Spleen (tissue), 7 donors: ENCODE data around the gene MAST4.

Experiments used
- POLR2A ChIP-seq, 3 donors: fragments of 450-650 bp; IDR thresholded peaks; one replicate each; pipeline ENCODE4 v1.5.1; 2017; ENCODE audit warnings: antibody characterized with exemption in 3 of 3, mild to moderate bottlenecking in 1 of 3
- POLR2AphosphoS5 ChIP-seq, 3 donors: sonication (generic); formaldehyde crosslinking; IDR thresholded peaks; one replicate each; pipeline ENCODE4 v1.5.1; 2017; ENCODE audit warnings: antibody characterized with exemption in 3 of 3
- TF ChIP-seq, protein P1 (sequence below), 11 experiments: fragments of 200-600 bp in 7 of 11; fragments of 450-650 bp in 4 of 11; sonication (generic) in 4 of 11; IDR thresholded peaks in 8 of 11; conservative IDR thresholded peaks in 3 of 11; 1 replicate in 7 of 11; 2 replicates in 4 of 11; pipeline versions ENCODE4 v1.4.0 to v1.8.0; 2016 to 2021; ENCODE audit warnings: antibody characterized with exemption in 11 of 11, inconsistent platforms in 4 of 11, mild to moderate bottlenecking in 1 of 11
- donor health status: DM: no; HTN: no; CAD: no; lungs with moderate emphysema.
- donor health status: DM: no; HTN: no; CAD: no.
- donor health status: DM: no; HTN: no; CAD: no.

DNA sequence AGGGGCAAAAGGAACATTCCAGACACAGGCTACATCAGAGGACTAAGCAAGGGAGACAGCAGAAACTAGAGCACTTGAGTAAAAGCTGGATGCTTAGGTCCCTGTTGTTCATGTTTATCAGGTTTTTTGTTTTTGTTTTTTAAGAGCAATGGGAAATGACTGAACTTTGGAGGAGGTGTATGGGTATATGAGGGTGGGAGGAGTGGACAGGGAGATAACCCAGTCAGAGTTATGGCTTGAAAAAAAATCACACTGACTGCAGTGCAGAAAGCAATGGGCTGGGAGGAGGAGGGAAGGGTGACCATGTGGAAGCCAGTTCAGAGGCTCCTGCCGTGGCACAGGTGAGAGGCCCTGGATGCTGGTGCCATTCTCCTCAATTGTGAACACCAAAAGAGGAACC lies 522.8 kb downstream of the MAST4 start:
- TF ChIP-seq, protein P1, sequence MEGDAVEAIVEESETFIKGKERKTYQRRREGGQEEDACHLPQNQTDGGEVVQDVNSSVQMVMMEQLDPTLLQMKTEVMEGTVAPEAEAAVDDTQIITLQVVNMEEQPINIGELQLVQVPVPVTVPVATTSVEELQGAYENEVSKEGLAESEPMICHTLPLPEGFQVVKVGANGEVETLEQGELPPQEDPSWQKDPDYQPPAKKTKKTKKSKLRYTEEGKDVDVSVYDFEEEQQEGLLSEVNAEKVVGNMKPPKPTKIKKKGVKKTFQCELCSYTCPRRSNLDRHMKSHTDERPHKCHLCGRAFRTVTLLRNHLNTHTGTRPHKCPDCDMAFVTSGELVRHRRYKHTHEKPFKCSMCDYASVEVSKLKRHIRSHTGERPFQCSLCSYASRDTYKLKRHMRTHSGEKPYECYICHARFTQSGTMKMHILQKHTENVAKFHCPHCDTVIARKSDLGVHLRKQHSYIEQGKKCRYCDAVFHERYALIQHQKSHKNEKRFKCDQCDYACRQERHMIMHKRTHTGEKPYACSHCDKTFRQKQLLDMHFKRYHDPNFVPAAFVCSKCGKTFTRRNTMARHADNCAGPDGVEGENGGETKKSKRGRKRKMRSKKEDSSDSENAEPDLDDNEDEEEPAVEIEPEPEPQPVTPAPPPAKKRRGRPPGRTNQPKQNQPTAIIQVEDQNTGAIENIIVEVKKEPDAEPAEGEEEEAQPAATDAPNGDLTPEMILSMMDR (IDR thresholded peaks at IDR 0.05 in 8 of 11, conservative IDR thresholded peaks at IDR 0.05 in 3 of 11) = no peak
- TF ChIP-seq POLR2AphosphoS5 (IDR thresholded peaks at IDR 0.05) (no peak), POLR2A (IDR thresholded peaks at IDR 0.05) (no peak)
